Bronchial epithelial cell (primary cell): ENCODE results near the gene PIK3C3. TPM values are rescaled to one million over a fixed set of nuclear protein-coding genes. Genes with fewer than 3 reads are reported as not detected.
A peak's percentile ranks its signal among the peaks of the same experiment; 100 is the strongest.

Experiments used
- DNase-seq: peaks from one replicate; pipeline ENCODE4 v3.0.0-alpha.2; 2010; ENCODE audit warnings: low read depth
- FAIRE-seq: peaks from 2 replicates; lab custom pipeline; 2011; peaks lifted over from hg19 to GRCh38; lab: Jason Lieb, UNC
- H3K27me3 ChIP-seq: 2 replicates; pipeline ENCODE4 v1.5.1; 2011; ENCODE audit warnings: low read length; ENCODE audit not compliant: control insufficient read depth, insufficient read depth
- H3K36me3 ChIP-seq: 2 replicates; pipeline ENCODE4 v1.5.1; 2011; ENCODE audit warnings: low read length; ENCODE audit not compliant: control insufficient read depth, insufficient read depth
- H3K4me3 ChIP-seq: 2 replicates; pipeline ENCODE4 v1.5.1; 2011; ENCODE audit warnings: mild to moderate bottlenecking, low read depth, low read length, control low read depth
- total RNA-seq: library from RNA; depleted of rRNA; stranded (reverse); fragments of >200 nt; gene quantifications from 2 replicates; pipeline ENCODE4 v1.2.1, GENCODE V29; 2014
- TF ChIP-seq, protein P1 (sequence below): IDR thresholded peaks from 2 replicates; pipeline ENCODE4 v1.5.1; 2011; ENCODE audit warnings: mild to moderate bottlenecking, moderate library complexity, low read length, control low read depth, inconsistent platforms; ENCODE audit not compliant: insufficient read depth, severe bottlenecking

Gene PIK3C3
- total RNA-seq, 1 donor from 2014 or later, result 24.2 TPM

DNA sequence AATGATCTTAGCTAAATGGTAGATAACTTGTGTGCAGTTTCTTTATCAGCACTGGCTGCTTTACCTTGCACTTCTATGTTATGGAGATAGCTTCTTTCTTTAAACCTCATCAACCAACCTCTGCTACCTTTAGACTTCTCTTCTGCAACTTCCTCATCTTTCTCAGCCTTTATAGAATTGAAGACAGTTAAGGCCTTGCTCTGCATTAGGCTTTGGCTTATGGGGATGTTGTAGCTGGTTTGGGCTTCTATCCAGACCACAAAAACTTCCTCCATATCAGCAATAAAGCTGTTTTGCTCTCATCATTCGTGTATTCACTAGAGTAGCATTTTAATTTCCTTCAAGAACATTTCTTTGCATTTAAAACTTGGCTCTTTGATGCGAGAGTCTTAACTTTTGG is 123.7 kb downstream of the PIK3C3 start:
- no peak for DNase-seq
- H3K27me3 ChIP-seq, result no peaks in the 10 kb centered on the region
- H3K36me3 ChIP-seq, result peaks cover 3% of the 10 kb centered on the region
- FAIRE-seq, result no peak
- TF ChIP-seq, protein P1, sequence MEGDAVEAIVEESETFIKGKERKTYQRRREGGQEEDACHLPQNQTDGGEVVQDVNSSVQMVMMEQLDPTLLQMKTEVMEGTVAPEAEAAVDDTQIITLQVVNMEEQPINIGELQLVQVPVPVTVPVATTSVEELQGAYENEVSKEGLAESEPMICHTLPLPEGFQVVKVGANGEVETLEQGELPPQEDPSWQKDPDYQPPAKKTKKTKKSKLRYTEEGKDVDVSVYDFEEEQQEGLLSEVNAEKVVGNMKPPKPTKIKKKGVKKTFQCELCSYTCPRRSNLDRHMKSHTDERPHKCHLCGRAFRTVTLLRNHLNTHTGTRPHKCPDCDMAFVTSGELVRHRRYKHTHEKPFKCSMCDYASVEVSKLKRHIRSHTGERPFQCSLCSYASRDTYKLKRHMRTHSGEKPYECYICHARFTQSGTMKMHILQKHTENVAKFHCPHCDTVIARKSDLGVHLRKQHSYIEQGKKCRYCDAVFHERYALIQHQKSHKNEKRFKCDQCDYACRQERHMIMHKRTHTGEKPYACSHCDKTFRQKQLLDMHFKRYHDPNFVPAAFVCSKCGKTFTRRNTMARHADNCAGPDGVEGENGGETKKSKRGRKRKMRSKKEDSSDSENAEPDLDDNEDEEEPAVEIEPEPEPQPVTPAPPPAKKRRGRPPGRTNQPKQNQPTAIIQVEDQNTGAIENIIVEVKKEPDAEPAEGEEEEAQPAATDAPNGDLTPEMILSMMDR, result no peak
- no peak overlapping the region for H3K4me3 ChIP-seq

DNA sequence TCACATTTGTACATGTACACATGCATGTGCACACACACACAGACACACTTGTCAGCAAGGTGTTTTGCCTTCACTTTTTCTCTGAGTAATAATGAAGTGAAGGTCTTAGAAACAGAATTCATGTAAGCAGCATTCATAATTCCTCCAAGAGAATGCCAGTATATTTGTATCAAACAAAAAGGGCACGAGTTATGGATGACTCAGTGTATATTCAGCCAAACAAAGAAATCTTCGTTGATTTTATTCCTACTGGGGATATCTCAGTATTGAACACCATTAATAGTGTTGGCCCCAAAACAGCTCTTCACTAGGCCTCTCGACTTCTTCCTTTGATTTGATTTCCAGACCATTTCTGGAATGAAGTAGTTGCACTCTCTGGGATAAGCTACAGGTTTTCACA is 125.3 kb downstream of the PIK3C3 start:
- no peak for FAIRE-seq
- TF ChIP-seq, protein P1, result no peak
- peak; percentile 4 for DNase-seq
- no peaks in the 10 kb centered on the region for H3K27me3 ChIP-seq
- H3K36me3 ChIP-seq, result peaks cover 3% of the 10 kb centered on the region
- no peak overlapping the region for H3K4me3 ChIP-seq

DNA sequence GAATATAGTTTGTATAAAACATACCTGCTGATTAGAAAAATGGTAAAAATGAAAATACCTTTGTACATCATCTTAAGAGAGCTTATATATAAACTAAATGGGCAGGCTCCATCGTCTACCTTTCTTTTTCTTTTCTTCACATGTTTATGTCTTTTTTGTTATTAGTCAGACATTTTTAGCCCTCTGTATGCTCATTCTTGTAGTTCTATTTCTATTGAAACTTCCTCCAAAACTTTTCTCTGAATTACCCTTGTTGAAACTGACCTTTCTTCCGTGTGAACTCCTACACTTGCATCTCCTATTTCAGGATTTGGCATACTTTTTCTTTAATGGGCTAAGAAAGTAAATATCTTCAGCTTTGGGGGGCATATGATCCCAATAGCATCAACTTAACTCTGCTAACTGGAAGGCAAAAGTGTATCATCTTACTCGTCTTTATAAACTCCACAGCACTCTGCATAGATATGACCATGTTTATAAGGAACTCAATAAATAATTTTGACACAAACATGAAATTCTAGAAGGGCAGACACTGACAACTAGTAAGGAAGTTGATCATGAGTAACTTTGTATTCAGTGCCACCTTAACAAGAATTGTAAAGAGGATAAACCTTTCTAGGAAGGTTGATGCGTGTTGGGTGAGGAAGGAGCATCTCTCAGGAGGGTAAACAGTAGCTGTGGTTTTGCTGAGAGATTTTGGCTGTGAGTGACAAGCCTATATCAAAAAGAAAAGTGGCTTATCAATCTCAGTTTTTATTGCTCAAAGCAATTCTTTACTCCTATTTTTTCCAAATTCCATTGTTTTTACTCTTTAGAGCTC is 127.6 kb downstream of the PIK3C3 start:
- Histone ChIP-seq H3K4me3 (no peak overlapping the region), H3K27me3 (no peaks in the 10 kb centered on the region), H3K36me3 (peaks cover 1% of the 10 kb centered on the region)
- TF ChIP-seq, protein P1, result no peak
- DNase-seq, result no peak
- no peak for FAIRE-seq

DNA sequence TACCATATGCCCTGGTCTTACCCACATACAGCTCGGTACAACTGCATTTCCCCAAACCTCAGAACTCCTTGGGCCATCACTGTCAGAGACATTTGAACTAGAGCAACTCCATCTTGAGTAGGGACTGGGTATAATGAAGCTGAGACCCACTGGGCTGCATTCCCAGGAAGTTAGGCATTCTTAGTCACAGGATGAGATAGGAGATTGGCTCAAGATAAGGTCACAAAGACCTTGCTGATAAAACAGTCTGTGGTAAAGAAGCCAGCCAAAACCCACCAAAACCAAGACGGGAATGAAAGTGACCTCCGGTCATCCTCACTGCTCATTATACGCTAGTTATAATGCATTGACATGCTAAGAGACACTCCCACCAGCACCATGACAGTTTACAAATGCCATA is 131.3 kb downstream of the PIK3C3 start:
- FAIRE-seq, result peak; percentile 83
- no peak overlapping the region for H3K4me3 ChIP-seq

DNA sequence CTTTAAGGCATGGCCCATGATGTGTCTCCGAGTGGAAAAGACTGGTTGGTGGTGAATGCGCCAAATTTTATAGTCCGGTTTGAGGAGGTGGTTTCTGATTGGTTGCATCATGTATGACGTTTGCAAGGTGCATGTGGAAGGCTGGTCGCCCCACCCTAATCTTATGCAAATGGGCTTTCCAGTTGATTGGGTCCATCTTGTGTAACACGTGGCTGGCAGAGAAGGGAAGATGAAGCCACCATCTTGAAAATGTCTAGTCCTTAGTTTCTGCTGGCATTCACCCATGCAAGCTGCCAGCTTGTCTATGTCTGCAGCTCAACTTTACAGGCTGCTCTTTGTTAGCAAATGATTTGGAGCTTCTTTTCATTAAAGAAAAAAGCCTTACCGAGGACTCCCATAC is 132.2 kb downstream of the PIK3C3 start:
- TF ChIP-seq, protein P1, result no peak
- Histone ChIP-seq H3K4me3 (no peak overlapping the region), H3K27me3 (no peaks in the 10 kb centered on the region), H3K36me3 (no peaks in the 10 kb centered on the region)
- FAIRE-seq (no peak), DNase-seq (no peak)

More for the DNA sequence above, 131.3 kb downstream of the PIK3C3 start:
- TF ChIP-seq, protein P1, result no peak
- Histone ChIP-seq H3K27me3 (no peaks in the 10 kb centered on the region), H3K36me3 (no peaks in the 10 kb centered on the region)
- DNase-seq, result peak; percentile 14
